HL-60/S4 (cell line): ENCODE measurements around the gene RAB1A.

Experiments
- in situ Hi-C: fragments of 300-500 bp; cut with MboI; formaldehyde crosslinking; loops from 2 replicates; pipeline ENCODE4 v1.14.3; 2022; ENCODE audit warnings: low sequenced_read_pairs

Gene RAB1A

GRCh38 chr2:65097844-65098243 is 32.1 kb downstream of the RAB1A start:
- in situ Hi-C loops: no loop called here

DNA sequence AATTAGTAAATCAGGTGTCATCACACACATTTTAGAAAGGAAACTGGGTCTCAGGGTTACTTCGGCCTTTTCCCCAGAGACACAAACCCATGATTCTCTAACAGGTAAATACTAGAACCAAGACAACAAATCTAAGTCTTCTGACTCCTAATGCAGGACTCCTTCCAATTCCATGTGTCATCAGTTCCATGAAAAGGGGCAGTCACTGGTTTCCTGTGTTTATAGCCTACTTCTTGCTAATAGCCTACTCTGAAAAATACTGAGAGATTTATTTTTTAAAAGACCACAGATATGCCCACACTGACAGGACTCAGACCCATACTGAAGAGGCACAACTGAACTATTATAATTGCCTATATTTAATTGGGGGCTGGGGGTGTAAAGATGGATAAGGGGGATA is 33.0 kb downstream of the RAB1A start:
- in situ Hi-C loops: no loop called here

DNA sequence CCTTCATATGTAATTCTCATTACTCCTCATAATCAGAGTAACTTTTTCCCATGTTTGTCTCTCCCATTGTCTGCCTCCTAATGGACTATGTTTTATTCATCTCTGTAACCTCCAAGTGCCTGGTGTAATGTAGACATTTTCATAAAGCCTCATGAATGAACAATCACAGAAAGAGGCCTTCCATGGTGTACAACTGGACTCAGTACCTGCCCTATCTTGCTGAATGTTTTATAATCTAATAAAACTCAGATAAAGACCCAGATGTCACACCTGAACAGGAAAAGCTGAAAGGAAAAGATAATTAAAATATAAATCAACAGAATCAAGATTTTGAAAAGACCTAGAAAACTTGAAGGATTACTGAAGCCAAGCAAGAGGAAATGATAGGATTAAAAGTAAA is 36.7 kb downstream of the RAB1A start:
- in situ Hi-C loops: no loop called here

DNA sequence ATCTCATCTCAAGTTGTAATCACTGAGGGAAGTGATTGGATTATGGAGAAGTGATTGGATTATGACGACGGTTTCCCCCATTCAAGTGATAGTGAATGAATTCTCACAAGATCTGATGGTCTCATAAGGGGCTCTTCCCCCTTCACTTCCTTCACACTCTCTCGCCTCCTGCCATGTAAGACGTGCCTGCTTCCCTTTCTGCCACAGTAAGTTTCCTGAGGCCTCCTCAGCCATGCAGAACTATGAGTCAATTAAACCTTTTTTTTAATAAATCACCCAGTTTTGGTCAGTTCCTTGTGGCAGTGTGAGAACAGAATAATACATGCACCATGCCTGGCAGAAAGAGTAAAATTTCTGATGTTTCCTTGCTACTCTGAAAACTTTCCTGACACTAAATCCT is 37.1 kb downstream of the RAB1A start:
- in situ Hi-C loops: no loop called here

- in situ Hi-C loops: no loop called here
Measured at GRCh38 chr2:65085148-65085547, 44.8 kb downstream of the RAB1A start.

DNA sequence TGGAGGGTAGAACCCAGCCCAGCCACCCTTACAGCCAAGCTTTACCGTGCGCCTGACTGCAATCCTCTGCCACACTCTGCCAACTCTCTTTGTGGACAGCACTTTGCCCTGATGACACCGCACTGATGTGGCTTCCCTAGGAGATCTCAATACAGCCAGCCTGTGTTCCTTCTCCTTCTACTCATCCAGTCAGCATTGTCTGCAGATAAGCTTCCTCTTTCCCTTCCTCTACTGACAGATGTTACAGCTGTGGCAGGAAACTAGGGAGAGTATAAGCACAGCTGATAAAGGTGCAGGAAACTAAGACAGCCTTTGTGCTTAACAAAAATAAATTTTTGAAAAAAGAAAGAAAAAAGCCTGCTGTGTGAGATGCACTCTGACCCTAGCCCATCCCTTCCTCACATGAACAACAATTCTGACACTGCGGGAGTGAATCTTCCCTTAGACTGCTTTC is 48.6 kb downstream of the RAB1A start:
- in situ Hi-C loops: no loop called here

GRCh38 chr2:65079017-65079416 is 50.9 kb downstream of the RAB1A start:
- in situ Hi-C loops: no loop called here

- in situ Hi-C loops: no loop called here
Measured at GRCh38 chr2:65077898-65078297, 52.0 kb downstream of the RAB1A start.

- in situ Hi-C loops: no loop called here
Measured at GRCh38 chr2:65076345-65076710, 53.6 kb downstream of the RAB1A start.

GRCh38 chr2:65075605-65076344 is 54.1 kb downstream of the RAB1A start:
- in situ Hi-C loops: no loop called here

DNA sequence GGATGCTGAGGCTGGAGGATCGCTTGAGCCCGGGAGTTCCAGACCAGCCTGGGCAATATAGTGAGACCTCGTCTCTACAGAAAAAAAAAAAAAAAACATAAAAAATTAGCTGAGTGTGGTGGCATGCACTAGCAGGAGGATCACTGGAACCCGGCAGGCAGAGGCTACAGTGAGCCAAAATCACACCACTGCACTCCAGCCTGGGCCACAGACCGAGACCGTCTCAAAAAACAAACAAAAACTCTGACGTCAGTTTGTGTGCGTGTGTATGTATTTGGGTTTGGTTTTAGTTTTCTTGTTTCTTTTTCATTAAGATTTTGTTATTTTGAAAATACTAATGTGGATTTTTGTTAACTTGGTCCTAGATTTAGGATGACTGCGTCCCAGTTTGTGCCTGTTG is 54.7 kb downstream of the RAB1A start:
- in situ Hi-C loops: no loop called here

DNA sequence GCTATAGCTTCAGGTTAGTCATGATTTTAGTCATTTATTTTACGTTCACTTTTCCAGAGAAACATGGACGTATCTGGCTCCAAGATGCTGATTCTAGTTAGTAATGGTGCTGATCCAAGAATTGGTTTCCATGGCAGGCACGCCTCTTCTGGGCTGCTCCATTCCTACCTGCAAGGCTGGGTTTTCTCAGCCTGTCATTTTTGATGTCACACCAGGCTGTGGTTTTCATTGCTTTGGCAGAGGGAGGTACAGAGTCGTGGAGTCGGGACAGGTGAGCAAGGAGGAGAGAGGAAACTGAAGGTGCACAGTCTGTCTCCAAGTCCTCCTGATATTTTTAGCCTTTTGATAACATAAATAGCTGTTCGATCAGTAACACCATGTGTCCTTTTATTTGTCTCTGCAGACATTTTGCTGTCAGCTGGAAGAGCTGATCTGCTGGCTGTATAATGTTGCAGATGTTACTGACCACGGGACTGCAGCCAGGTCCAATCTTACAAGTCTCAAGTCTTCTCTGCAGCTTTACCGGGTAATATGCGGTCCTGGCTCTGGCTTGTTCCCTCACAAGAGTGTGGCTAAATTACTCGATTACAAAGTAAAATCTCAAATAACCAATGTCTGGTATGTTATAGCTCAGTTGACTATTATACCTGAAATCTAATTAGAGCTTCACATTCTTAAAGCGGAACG is 55.9 kb downstream of the RAB1A start:
- in situ Hi-C loops: no loop called here

GRCh38 chr2:65072181-65072970 is 57.5 kb downstream of the RAB1A start:
- in situ Hi-C loops: no loop called here

- in situ Hi-C loops: no loop called here
Measured at GRCh38 chr2:65071499-65072180, 58.3 kb downstream of the RAB1A start.

- in situ Hi-C loops: no loop called here
Measured at GRCh38 chr2:65070856-65071255, 59.0 kb downstream of the RAB1A start.

DNA sequence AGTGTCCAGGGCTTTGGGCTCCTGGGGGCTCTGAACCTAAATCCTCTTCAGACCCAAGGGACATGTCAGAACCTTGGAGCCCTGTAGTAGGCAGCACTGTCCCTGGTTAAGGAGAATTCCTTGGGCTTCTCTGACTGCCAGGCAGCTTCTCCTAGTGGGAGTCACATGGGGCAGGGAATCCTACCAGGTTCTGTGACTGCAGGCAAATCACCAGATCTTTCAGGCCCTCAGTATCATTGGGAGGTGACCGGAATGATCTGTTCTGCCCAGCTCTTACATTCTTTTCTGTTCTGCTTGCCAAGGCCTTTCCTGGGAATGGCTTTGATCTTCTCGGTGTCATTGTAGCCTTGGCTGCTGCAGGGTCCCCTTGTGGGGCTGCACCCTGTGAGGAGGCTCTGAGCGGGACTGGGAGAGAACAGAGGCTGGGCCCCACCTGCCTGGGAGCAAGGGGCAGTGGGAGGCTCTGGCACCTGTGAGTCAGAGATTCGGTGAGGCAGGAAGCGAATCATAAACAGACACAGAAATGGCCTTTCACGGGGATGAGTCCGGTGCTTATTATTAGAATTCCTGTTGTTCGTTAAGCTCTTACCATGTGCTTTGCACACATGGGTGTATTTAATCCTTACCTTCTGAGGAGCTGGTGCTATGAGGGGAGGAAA is 59.6 kb downstream of the RAB1A start:
- in situ Hi-C loops: no loop called here

- in situ Hi-C loops: loop anchor here (10.0 kb wide), 2 partner anchors 95 to 505 kb away; no protein-coding TSS in a partner anchor
Measured at GRCh38 chr2:65069439-65069824, 60.5 kb downstream of the RAB1A start.

- in situ Hi-C loops: loop anchor here (10.0 kb wide), 2 partner anchors 97 to 507 kb away; no protein-coding TSS in a partner anchor
Measured at GRCh38 chr2:65067806-65068553, 61.9 kb downstream of the RAB1A start.

GRCh38 chr2:65064728-65065552 is 65.0 kb downstream of the RAB1A start:
- in situ Hi-C loops: loop anchor here (10.0 kb wide), 2 partner anchors 100 to 510 kb away; no protein-coding TSS in a partner anchor
